HCT116 (cell line): ENCODE results near the gene DNAH10. TPM values are rescaled to one million over a fixed set of nuclear protein-coding genes. Genes with fewer than 3 reads are reported as not detected.

Experiments used
- ATAC-seq: fragments of 200-7000 bp; cut with Tn5 transposase; 2 replicates; pipeline ENCODE4 v1.9.1; 2020; ENCODE audit warnings: mild to moderate bottlenecking, moderate library complexity
- BruUV-seq: library from RNA; stranded (reverse); fragments of 400-500 nt; replicated peaks from 2 replicates; lab custom pipeline; 2021; lab: Mats Ljungman, UMichigan
- CTCF ChIA-PET: fragments of 300-600 bp; sonication (Branson Sonifier 250); formaldehyde crosslinking; loops from one replicate; lab custom pipeline; 2021; ENCODE audit warnings: antibody characterized with exemption; lab: Charles Lee
- POLR2A ChIA-PET: fragments of 300-600, 350-600 bp; sonication (Branson Sonifier 250); formaldehyde crosslinking; loops from one replicate; lab custom pipeline; 2021; ENCODE audit warnings: antibody characterized with exemption; lab: Charles Lee
- RAD21 ChIA-PET, 2 experiments: fragments of 300-600 bp; sonication (Branson Sonifier 250); formaldehyde crosslinking; loops; one replicate each; lab custom pipeline; 2023; ENCODE audit warnings: low total read pairs in 2 of 2; ENCODE audit not compliant: uncharacterized antibody in 2 of 2, unreplicated experiment in 2 of 2, low non-redundant PET in 1 of 2; lab: Charles Lee
- DNase-seq: peaks from one replicate; pipeline ENCODE4 v3.0.0-alpha.2; 2010; ENCODE audit warnings: low read depth, low spot score
- H2AFZ ChIP-seq: fragments of 200-600 bp; shearing (Covaris generic), sonication (generic); 2 replicates; pipeline ENCODE4 v1.6.1; 2017; ENCODE audit warnings: low read depth, mixed run types, mixed read lengths, antibody characterized with exemption, low read length; ENCODE audit not compliant: poor library complexity, severe bottlenecking
- H3K27ac ChIP-seq: 2 replicates; pipeline ENCODE4 v1.5.1; 2012; ENCODE audit warnings: low read depth, low read length
- H3K27me3 ChIP-seq: fragments of 200-600 bp; sonication (generic); 2 replicates; pipeline ENCODE4 v1.6.1; 2016; ENCODE audit warnings: mixed run types, low read length, mixed read lengths; ENCODE audit not compliant: insufficient read depth
- H3K36me3 ChIP-seq, 2 experiments: fragments of 200-500 bp in 1 of 2; fragments of 200-600 bp in 1 of 2; sonication (Bioruptor generic) in 1 of 2; sonication (generic) in 1 of 2; 2 replicates each; pipeline versions ENCODE4 v1.5.1 to v1.6.1; 2014 to 2016; ENCODE audit warnings: low read length in 2 of 2, inconsistent platforms in 1 of 2, mixed read lengths in 1 of 2, mixed run types in 1 of 2; ENCODE audit not compliant: insufficient read depth in 2 of 2, control insufficient read depth in 1 of 2
- H3K4me1 ChIP-seq, 2 experiments: fragments of 200-600 bp in 1 of 2; sonication (generic) in 1 of 2; 2 replicates each; pipeline versions ENCODE4 v1.5.1 to v1.6.1; 2012 to 2017; ENCODE audit warnings: low read length in 2 of 2, inconsistent platforms in 1 of 2, mild to moderate bottlenecking in 1 of 2, mixed read lengths in 1 of 2, mixed run types in 1 of 2, moderate library complexity in 1 of 2; ENCODE audit not compliant: insufficient read depth in 2 of 2, control insufficient read depth in 1 of 2
- H3K4me2 ChIP-seq: fragments of 200-600 bp; sonication (generic); 2 replicates; pipeline ENCODE4 v1.6.1; 2017; ENCODE audit warnings: mixed run types, low read length, mixed read lengths
- H3K4me3 ChIP-seq, 2 experiments: fragments of 200-600 bp in 1 of 2; sonication (generic) in 1 of 2; replicated peaks in 1 of 2; 2 replicates each; pipeline ENCODE4 v1.5.1; 2011 to 2016; ENCODE audit warnings: low read length in 2 of 2, control low read depth in 1 of 2, low read depth in 1 of 2, mild to moderate bottlenecking in 1 of 2, mixed read lengths in 1 of 2, mixed run types in 1 of 2
- H3K79me2 ChIP-seq: fragments of 200-600 bp; sonication (generic); 2 replicates; pipeline ENCODE4 v1.6.1; 2017; ENCODE audit warnings: mild to moderate bottlenecking, mixed run types, low read length, moderate library complexity, mixed read lengths; ENCODE audit not compliant: insufficient read depth
- H3K9ac ChIP-seq: fragments of 200-600 bp; sonication (generic); 2 replicates; pipeline ENCODE4 v1.6.1; 2016; ENCODE audit warnings: low read length, mixed read lengths
- H3K9me2 ChIP-seq: fragments of 200-600 bp; sonication (generic), shearing (Covaris generic); 2 replicates; pipeline ENCODE4 v1.6.1; 2017; ENCODE audit warnings: mixed run types, mild to moderate bottlenecking, moderate library complexity; ENCODE audit not compliant: insufficient read depth
- H3K9me3 ChIP-seq, 2 experiments: fragments of 200-500 bp in 1 of 2; fragments of 200-600 bp in 1 of 2; sonication (Bioruptor generic) in 1 of 2; sonication (generic) in 1 of 2; 2 replicates each; pipeline ENCODE4 v1.6.1; 2014 to 2017; ENCODE audit warnings: low read length in 2 of 2, mixed read lengths in 2 of 2, inconsistent platforms in 1 of 2, low read depth in 1 of 2, mild to moderate bottlenecking in 1 of 2, mixed run types in 1 of 2, moderate library complexity in 1 of 2; ENCODE audit not compliant: control insufficient read depth in 1 of 2, insufficient read depth in 1 of 2
- H4K20me1 ChIP-seq: fragments of 200-600 bp; sonication (generic), shearing (Covaris generic); 2 replicates; pipeline ENCODE4 v1.6.1; 2017; ENCODE audit warnings: mixed run types, mild to moderate bottlenecking, moderate library complexity; ENCODE audit not compliant: insufficient read depth
- CBX3 ChIP-seq: IDR thresholded peaks from 2 replicates; pipeline ENCODE4 v1.6.1; 2012; ENCODE audit warnings: low read depth
- EGR1 ChIP-seq: IDR thresholded peaks from 2 replicates; pipeline ENCODE4 v1.6.1; 2012; ENCODE audit warnings: low read depth
- EZH2 ChIP-seq: fragments of 200-600 bp; sonication (generic); IDR thresholded peaks from 2 replicates; pipeline ENCODE4 v1.6.1; 2017; ENCODE audit warnings: antibody characterized with exemption, mixed run types
- EZH2phosphoT487 ChIP-seq: fragments of 200-600 bp; IDR thresholded peaks from 2 replicates; pipeline ENCODE4 v1.6.1; 2018; ENCODE audit warnings: antibody characterized with exemption, borderline replicate concordance
- POLR2A ChIP-seq: IDR thresholded peaks from 2 replicates; pipeline ENCODE4 v1.7.0; 2011; ENCODE audit warnings: borderline replicate concordance; ENCODE audit not compliant: insufficient read depth, insufficient read length; ENCODE audit errors: extremely low read depth
- POLR2AphosphoS5 ChIP-seq: IDR thresholded peaks from 2 replicates; pipeline ENCODE4 v1.6.1; 2011; ENCODE audit warnings: mild to moderate bottlenecking, low read depth, low read length, moderate library complexity
- RAD21 ChIP-seq: IDR thresholded peaks from 2 replicates; pipeline ENCODE4 v1.6.1; 2012; ENCODE audit warnings: low read depth, mild to moderate bottlenecking
- SIN3A ChIP-seq: IDR thresholded peaks from 2 replicates; pipeline ENCODE4 v1.6.1; 2012; ENCODE audit warnings: low read depth
- TCF7L2 ChIP-seq: IDR thresholded peaks from 2 replicates; pipeline ENCODE4 v1.7.0; 2011; ENCODE audit warnings: borderline replicate concordance, inconsistent platforms; ENCODE audit not compliant: insufficient read depth, insufficient read length; ENCODE audit errors: extremely low read depth
- YY1 ChIP-seq: IDR thresholded peaks from 2 replicates; pipeline ENCODE4 v1.6.1; 2011; ENCODE audit warnings: low read length, low read depth, moderate library complexity, mild to moderate bottlenecking; ENCODE audit not compliant: insufficient replicate concordance; ENCODE audit errors: extremely low read depth
- ZFX ChIP-seq: fragments of 450-650 bp; IDR thresholded peaks from 2 replicates; pipeline ENCODE4 v1.6.1; 2017
- intact Hi-C: fragments of 100-400 bp; cut with micrococcal nuclease; formaldehyde crosslinking; loops from 2 replicates; pipeline ENCODE4 v1.10.0; 2022
- total RNA-seq: library from RNA; stranded (reverse); gene quantifications from one replicate; pipeline ENCODE4 v1.2.1, GENCODE V29; 2021; ENCODE audit not compliant: unreplicated experiment
- TF ChIP-seq, protein P1 (sequence below): IDR thresholded peaks from 2 replicates; pipeline ENCODE4 v1.6.1; 2011; ENCODE audit warnings: mild to moderate bottlenecking, low read length, moderate library complexity; ENCODE audit not compliant: insufficient replicate concordance; ENCODE audit errors: extremely low read depth
- TF ChIP-seq, protein P2 (sequence below), 3 experiments: fragments of 200-600 bp in 1 of 3; sonication (generic) in 1 of 3; IDR thresholded peaks in 2 of 3; conservative IDR thresholded peaks in 1 of 3; 2 replicates each; pipeline ENCODE4 v1.5.1; 2012 to 2017; ENCODE audit warnings: low read depth in 2 of 3, low read length in 2 of 3, antibody characterized with exemption in 1 of 3, borderline replicate concordance in 1 of 3, control low read depth in 1 of 3, mild to moderate bottlenecking in 1 of 3, mixed read lengths in 1 of 3, mixed run types in 1 of 3, moderate library complexity in 1 of 3; ENCODE audit not compliant: insufficient read depth in 1 of 3

DNAH10 gene
- total RNA-seq, 1 experiment from 2014 or later = 1.3 TPM

DNA sequence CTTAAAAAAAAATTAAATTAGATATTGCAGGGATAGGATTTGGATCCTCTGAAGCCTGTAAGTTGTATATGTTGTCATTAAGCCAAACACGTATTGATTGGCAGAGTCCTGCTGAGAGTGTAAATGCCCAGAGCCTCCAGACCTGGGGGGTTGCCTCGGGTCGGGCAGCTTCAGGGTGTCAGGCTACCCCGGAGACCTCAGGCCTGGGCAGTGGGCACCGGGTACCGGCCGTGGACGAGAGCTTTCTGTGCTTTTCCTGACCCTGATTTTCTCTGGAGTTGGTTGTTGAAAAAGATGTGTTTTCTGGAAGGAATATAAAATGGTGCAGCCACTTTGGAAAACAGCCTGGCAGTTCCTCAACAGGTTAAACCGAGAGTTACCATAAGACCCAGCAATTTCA, 96.1 kb downstream of the DNAH10 start:
- BruUV-seq = no TSS peak
- Histone ChIP-seq H3K79me2 (no peaks in the 10 kb centered on the region), H4K20me1 (no peaks in the 10 kb centered on the region), H3K27me3 (no peaks in the 10 kb centered on the region), H3K9ac (no peak overlapping the region), H3K4me2 (no peak overlapping the region), H3K9me2 (no peaks in the 10 kb centered on the region), H3K27ac (no peak overlapping the region), H2AFZ (no peak overlapping the region), H3K4me3 (no peak overlapping the region), H3K9me3 (no peaks in the 10 kb centered on the region), H3K36me3 (no peaks in the 10 kb centered on the region), H3K4me1 (no peaks in the 10 kb centered on the region)
- ChIA-PET RAD21 (no interaction called here), CTCF (no interaction called here), POLR2A (no interaction called here)
- ATAC-seq (no peak), DNase-seq (no peak)
- intact Hi-C loops = no loop called here
- TF ChIP-seq EGR1 (no peak), EZH2phosphoT487 (no peak), CBX3 (no peak), POLR2AphosphoS5 (no peak), TCF7L2 (no peak), EZH2 (no peak), SIN3A (no peak), YY1 (no peak), POLR2A (no peak), ZFX (no peak), RAD21 (no peak)
- TF ChIP-seq, protein P1, sequence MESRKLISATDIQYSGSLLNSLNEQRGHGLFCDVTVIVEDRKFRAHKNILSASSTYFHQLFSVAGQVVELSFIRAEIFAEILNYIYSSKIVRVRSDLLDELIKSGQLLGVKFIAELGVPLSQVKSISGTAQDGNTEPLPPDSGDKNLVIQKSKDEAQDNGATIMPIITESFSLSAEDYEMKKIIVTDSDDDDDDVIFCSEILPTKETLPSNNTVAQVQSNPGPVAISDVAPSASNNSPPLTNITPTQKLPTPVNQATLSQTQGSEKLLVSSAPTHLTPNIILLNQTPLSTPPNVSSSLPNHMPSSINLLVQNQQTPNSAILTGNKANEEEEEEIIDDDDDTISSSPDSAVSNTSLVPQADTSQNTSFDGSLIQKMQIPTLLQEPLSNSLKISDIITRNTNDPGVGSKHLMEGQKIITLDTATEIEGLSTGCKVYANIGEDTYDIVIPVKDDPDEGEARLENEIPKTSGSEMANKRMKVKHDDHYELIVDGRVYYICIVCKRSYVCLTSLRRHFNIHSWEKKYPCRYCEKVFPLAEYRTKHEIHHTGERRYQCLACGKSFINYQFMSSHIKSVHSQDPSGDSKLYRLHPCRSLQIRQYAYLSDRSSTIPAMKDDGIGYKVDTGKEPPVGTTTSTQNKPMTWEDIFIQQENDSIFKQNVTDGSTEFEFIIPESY = no peak
- TF ChIP-seq, protein P2, sequence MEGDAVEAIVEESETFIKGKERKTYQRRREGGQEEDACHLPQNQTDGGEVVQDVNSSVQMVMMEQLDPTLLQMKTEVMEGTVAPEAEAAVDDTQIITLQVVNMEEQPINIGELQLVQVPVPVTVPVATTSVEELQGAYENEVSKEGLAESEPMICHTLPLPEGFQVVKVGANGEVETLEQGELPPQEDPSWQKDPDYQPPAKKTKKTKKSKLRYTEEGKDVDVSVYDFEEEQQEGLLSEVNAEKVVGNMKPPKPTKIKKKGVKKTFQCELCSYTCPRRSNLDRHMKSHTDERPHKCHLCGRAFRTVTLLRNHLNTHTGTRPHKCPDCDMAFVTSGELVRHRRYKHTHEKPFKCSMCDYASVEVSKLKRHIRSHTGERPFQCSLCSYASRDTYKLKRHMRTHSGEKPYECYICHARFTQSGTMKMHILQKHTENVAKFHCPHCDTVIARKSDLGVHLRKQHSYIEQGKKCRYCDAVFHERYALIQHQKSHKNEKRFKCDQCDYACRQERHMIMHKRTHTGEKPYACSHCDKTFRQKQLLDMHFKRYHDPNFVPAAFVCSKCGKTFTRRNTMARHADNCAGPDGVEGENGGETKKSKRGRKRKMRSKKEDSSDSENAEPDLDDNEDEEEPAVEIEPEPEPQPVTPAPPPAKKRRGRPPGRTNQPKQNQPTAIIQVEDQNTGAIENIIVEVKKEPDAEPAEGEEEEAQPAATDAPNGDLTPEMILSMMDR (IDR thresholded peaks at IDR 0.05 in 2 of 3, conservative IDR thresholded peaks at IDR 0.05 in 1 of 3; ENCODE audit: borderline replicate concordance in 1 of 3, insufficient read depth in 1 of 3, low read depth in 2 of 3, low read length in 2 of 3) = no peak
